Kidney (tissue), 14 donors: ENCODE measurements around the gene SEMA4G. TPM values are rescaled to one million over a fixed set of nuclear protein-coding genes. Genes with fewer than 3 reads are reported as not detected.

Experiments used
- DNase-seq, 5 donors: peaks; one replicate each; pipeline ENCODE4 v3.0.0-alpha.2; 2013 to 2020
- FAIRE-seq: peaks from 2 replicates; lab custom pipeline; 2012; peaks lifted over from hg19 to GRCh38; lab: Jason Lieb, UNC
- H3K27ac ChIP-seq, 2 donors: one replicate each; pipeline ENCODE4 v1.7.0; 2013; ENCODE audit warnings: low read depth in 2 of 2, low read length in 2 of 2, inconsistent platforms in 1 of 2
- H3K27me3 ChIP-seq: one replicate; pipeline ENCODE4 v1.7.1; 2013; ENCODE audit warnings: low read length, inconsistent platforms; ENCODE audit not compliant: control insufficient read depth, insufficient read depth
- H3K36me3 ChIP-seq, 3 donors: one replicate each; pipeline versions ENCODE4 v1.7.0 to v1.7.1; 2013; ENCODE audit warnings: low read length in 3 of 3, control low read depth in 1 of 3, inconsistent platforms in 1 of 3; ENCODE audit not compliant: insufficient read depth in 3 of 3, control insufficient read depth in 2 of 3
- H3K4me1 ChIP-seq, 3 donors: one replicate each; pipeline versions ENCODE4 v1.7.0 to v1.7.1; 2013; ENCODE audit warnings: low read length in 3 of 3, inconsistent platforms in 1 of 3, low read depth in 1 of 3; ENCODE audit not compliant: control insufficient read depth in 2 of 3, insufficient read depth in 2 of 3
- H3K4me3 ChIP-seq, 3 donors: one replicate each; pipeline versions ENCODE4 v1.7.0 to v1.8.1; 2013; ENCODE audit warnings: low read length in 3 of 3, control low read depth in 1 of 3, inconsistent platforms in 1 of 3
- H3K9ac ChIP-seq, 3 donors: one replicate each; pipeline versions ENCODE4 v1.7.0 to v1.7.1; 2013; ENCODE audit warnings: low read length in 3 of 3, control low read depth in 1 of 3, inconsistent platforms in 1 of 3
- H3K9me3 ChIP-seq, 3 donors: one replicate each; pipeline versions ENCODE4 v1.7.0 to v1.7.1; 2013; ENCODE audit warnings: low read length in 3 of 3, control low read depth in 1 of 3, inconsistent platforms in 1 of 3; ENCODE audit not compliant: control insufficient read depth in 2 of 3, insufficient read depth in 1 of 3
- CTCF ChIP-seq: IDR thresholded peaks from 3 replicates; pipeline ENCODE4 v1.5.1; 2012; ENCODE audit warnings: mild to moderate bottlenecking, moderate library complexity, borderline replicate concordance; ENCODE audit not compliant: insufficient read depth; ENCODE audit errors: extremely low read depth
- intact Hi-C: fragments of 100-400 bp; cut with DNase I; formaldehyde crosslinking; loops from one replicate; pipeline ENCODE4 v1.11.1; 2022
- polyA plus RNA-seq: library from polyadenylated mRNA; stranded (reverse); fragments of 350-450 nt; fragmentation: Illumina TruSeq; extraction: RNeasy Lipid Tissue Mini Kit (QIAGEN cat#74804); gene quantifications from one replicate; pipeline ENCODE4 v1.2.3, GENCODE V29; 2014; ENCODE audit warnings: low read depth, low replicate concordance; ENCODE audit not compliant: insufficient read depth
- total RNA-seq: library from RNA; stranded (reverse); fragmentation: NEBNext Ultra II Directional; extraction: Animal tissue kit (Norgen Biotek cat#: 25700); gene quantifications from one replicate; pipeline ENCODE4 v1.2.1, GENCODE V29; 2021
- donor health status: control.
- donor health status: control.
- donor health status: control.
- donor health status: control.
- donor health status: control.
- donor health status: DM: yes; HTN: yes; CAD: no.
- donor health status: Normal renal cell carcinoma (clear cell type).

SEMA4G gene
- total and polyA plus RNA-seq, 2 donors from 2014 or later, result 6.1 to 23.5 TPM

- DNase-seq (no peak), FAIRE-seq (no peak)
- no peak overlapping the region for H3K9ac ChIP-seq
- TF ChIP-seq CTCF, result no peak
- H3K36me3 ChIP-seq, result peaks cover 16 to 49% (median 23%) of the 10 kb centered on the region in 3 donors
- no peak overlapping the region for H3K4me3 ChIP-seq
- H3K9me3 ChIP-seq, result no peaks in the 10 kb centered on the region
- no peak overlapping the region for H3K27ac ChIP-seq
- no peaks in the 10 kb centered on the region for H3K27me3 ChIP-seq
- no peaks in the 10 kb centered on the region for H3K4me1 ChIP-seq
- intact Hi-C loops, result no loop called here
Measured at GRCh38 chr10:100948916-100949315, 20.4 kb upstream of the SEMA4G start.

GRCh38 chr10:100960251-100960650 is 9.1 kb upstream of the SEMA4G start:
- H3K9ac ChIP-seq, result no peak overlapping the region
- H3K9me3 ChIP-seq, result no peaks in the 10 kb centered on the region
- DNase-seq, result no peak
- H3K27ac ChIP-seq, result no peak overlapping the region
- no peaks in the 10 kb centered on the region for H3K27me3 ChIP-seq
- H3K36me3 ChIP-seq, result peaks cover 2 to 33% (median 5%) of the 10 kb centered on the region in 3 donors
- FAIRE-seq, result peak; percentile 6
- intact Hi-C loops, result no loop called here
- no peak for TF ChIP-seq CTCF
- no peaks in the 10 kb centered on the region for H3K4me1 ChIP-seq
- no peak overlapping the region for H3K4me3 ChIP-seq

- peaks cover 6 to 32% (median 7%) of the 10 kb centered on the region in 3 donors for H3K36me3 ChIP-seq
- H3K9ac ChIP-seq, result no peak overlapping the region
- H3K4me1 ChIP-seq, result no peaks in the 10 kb centered on the region
- no peak for DNase-seq
- H3K9me3 ChIP-seq, result no peaks in the 10 kb centered on the region
- intact Hi-C loops, result no loop called here
- FAIRE-seq, result no peak
- no peaks in the 10 kb centered on the region for H3K27me3 ChIP-seq
- TF ChIP-seq CTCF, result no peak
- no peak overlapping the region for H3K4me3 ChIP-seq
- no peak overlapping the region for H3K27ac ChIP-seq
Measured at GRCh38 chr10:100962351-100963080, 6.8 kb upstream of the SEMA4G start.
